GM23338 (cell line): Measurements from ENCODE around the gene CLDN22. TPM values are rescaled to one million over a fixed set of nuclear protein-coding genes. Genes with fewer than 3 reads are reported as not detected.

Source experiments
- ATAC-seq: fragments of 200-7000 bp; cut with Tn5 transposase; 3 replicates; pipeline ENCODE4 v1.9.1; 2020
- DNase-seq: peaks from one replicate; pipeline ENCODE4 v3.0.0-alpha.2; 2015; ENCODE audit warnings: low spot score
- H2AFZ ChIP-seq: fragments of 200-600 bp; sonication (generic); 2 replicates; pipeline ENCODE4 v1.8.0; 2016; ENCODE audit warnings: antibody characterized with exemption, mild to moderate bottlenecking, moderate library complexity
- H3F3A ChIP-seq: fragments of 200-600 bp; sonication (generic); replicated peaks from 2 replicates; pipeline ENCODE4 v1.8.0; 2017; ENCODE audit warnings: antibody characterized with exemption, mixed run types, low read depth
- H3K27ac ChIP-seq: fragments of 200-600 bp; sonication (generic); 2 replicates; pipeline ENCODE4 v1.6.1; 2016; ENCODE audit warnings: low read depth
- H3K27me3 ChIP-seq: fragments of 200-600 bp; sonication (generic); 2 replicates; pipeline ENCODE4 v1.8.0; 2016; ENCODE audit warnings: mild to moderate bottlenecking, mixed run types, moderate library complexity; ENCODE audit not compliant: insufficient read depth
- H3K36me3 ChIP-seq: fragments of 200-600 bp; sonication (generic); 2 replicates; pipeline ENCODE4 v1.8.0; 2016; ENCODE audit warnings: mild to moderate bottlenecking; ENCODE audit not compliant: insufficient read depth
- H3K4me1 ChIP-seq: fragments of 200-600 bp; sonication (generic); 2 replicates; pipeline ENCODE4 v1.8.0; 2016; ENCODE audit warnings: mild to moderate bottlenecking, moderate library complexity; ENCODE audit not compliant: insufficient read depth
- H3K4me2 ChIP-seq: fragments of 200-600 bp; sonication (generic); 2 replicates; pipeline ENCODE4 v1.7.1; 2017; ENCODE audit warnings: mixed run types
- H3K4me3 ChIP-seq: fragments of 200-600 bp; sonication (generic); 2 replicates; pipeline ENCODE4 v1.6.1; 2016; ENCODE audit warnings: mixed run types
- H3K79me2 ChIP-seq: fragments of 200-600 bp; sonication (generic); replicated peaks from 2 replicates; pipeline ENCODE4 v1.8.0; 2017; ENCODE audit warnings: mild to moderate bottlenecking; ENCODE audit not compliant: insufficient read depth
- H3K9me2 ChIP-seq: fragments of 200-600 bp; sonication (generic); 2 replicates; pipeline ENCODE4 v1.8.0; 2017; ENCODE audit not compliant: insufficient read depth
- H4K20me1 ChIP-seq: fragments of 200-600 bp; sonication (generic); replicated peaks from 2 replicates; pipeline ENCODE4 v1.8.0; 2017; ENCODE audit warnings: mild to moderate bottlenecking; ENCODE audit not compliant: insufficient read depth
- H3K27ac Mint-ChIP-seq: 2 replicates; pipeline ENCODE4 v1.8.0; 2020; ENCODE audit warnings: inconsistent platforms, mild to moderate bottlenecking, moderate library complexity, mixed read lengths
- H3K27me3 Mint-ChIP-seq: 3 replicates; pipeline ENCODE4 v1.8.0; 2022; ENCODE audit warnings: low read depth, mild to moderate bottlenecking, moderate library complexity, mixed read lengths, inconsistent platforms; ENCODE audit not compliant: insufficient read depth, poor library complexity
- H3K36me3 Mint-ChIP-seq: 3 replicates; pipeline ENCODE4 v1.8.0; 2021; ENCODE audit warnings: low read depth, mild to moderate bottlenecking, inconsistent platforms, moderate library complexity, mixed read lengths
- H3K4me1 Mint-ChIP-seq: 3 replicates; pipeline ENCODE4 v1.8.0; 2020; ENCODE audit warnings: mild to moderate bottlenecking, inconsistent platforms, mixed read lengths
- H3K4me3 Mint-ChIP-seq: 3 replicates; pipeline ENCODE4 v1.8.0; 2021; ENCODE audit warnings: moderate library complexity, mild to moderate bottlenecking, inconsistent platforms, mixed read lengths
- H3K9me3 Mint-ChIP-seq: 3 replicates; pipeline ENCODE4 v1.8.0; 2020; ENCODE audit warnings: moderate library complexity, mild to moderate bottlenecking, inconsistent platforms, mixed read lengths
- ETS1 ChIP-seq: IDR thresholded peaks from 2 replicates; pipeline ENCODE4 v1.6.1; 2016; ENCODE audit warnings: antibody characterized with exemption
- EZH2 ChIP-seq: fragments of 200-600 bp; sonication (generic); IDR thresholded peaks from one replicate; pipeline ENCODE4 v1.8.0; 2017; ENCODE audit warnings: antibody characterized with exemption, mild to moderate bottlenecking, low read depth; ENCODE audit not compliant: unreplicated experiment
- EZH2phosphoT487 ChIP-seq: fragments of 200-600 bp; sonication (generic); IDR thresholded peaks from one replicate; pipeline ENCODE4 v1.8.1; 2018; ENCODE audit warnings: antibody characterized with exemption; ENCODE audit not compliant: unreplicated experiment
- NANOG ChIP-seq: IDR thresholded peaks from 2 replicates; pipeline ENCODE4 v1.6.1; 2016; ENCODE audit warnings: antibody characterized with exemption, borderline replicate concordance
- POLR2AphosphoS5 ChIP-seq: IDR thresholded peaks from 2 replicates; pipeline ENCODE4 v1.6.1; 2016; ENCODE audit warnings: antibody characterized with exemption, low read depth
- ZNF114 ChIP-seq: fragments of 250-450 bp; sonication (Bioruptor Pico); IDR thresholded peaks from 2 replicates; pipeline ENCODE4 v1.5.0; 2020; ENCODE audit warnings: mild to moderate bottlenecking, moderate library complexity
- ZNF462 ChIP-seq: fragments of 250-450 bp; sonication (Bioruptor Pico); IDR thresholded peaks from 2 replicates; pipeline ENCODE4 v1.5.0; 2020; ENCODE audit warnings: mild to moderate bottlenecking, moderate library complexity
- polyA plus RNA-seq: library from polyadenylated mRNA; unstranded; fragments of >200 nt; fragmentation: Nextera tagmentation; extraction: Ambion mirVana; gene quantifications from 2 replicates; pipeline ENCODE4 v1.2.1, GENCODE V29; 2016
- total RNA-seq: library from RNA; depleted of rRNA; stranded (reverse); fragments of >200 nt; shearing (Covaris generic); gene quantifications from 2 replicates; pipeline ENCODE4 v1.2.3, GENCODE V29; 2014

Gene CLDN22
- total and polyA plus RNA-seq, 2 experiments from 2014 or later = not detected

DNA sequence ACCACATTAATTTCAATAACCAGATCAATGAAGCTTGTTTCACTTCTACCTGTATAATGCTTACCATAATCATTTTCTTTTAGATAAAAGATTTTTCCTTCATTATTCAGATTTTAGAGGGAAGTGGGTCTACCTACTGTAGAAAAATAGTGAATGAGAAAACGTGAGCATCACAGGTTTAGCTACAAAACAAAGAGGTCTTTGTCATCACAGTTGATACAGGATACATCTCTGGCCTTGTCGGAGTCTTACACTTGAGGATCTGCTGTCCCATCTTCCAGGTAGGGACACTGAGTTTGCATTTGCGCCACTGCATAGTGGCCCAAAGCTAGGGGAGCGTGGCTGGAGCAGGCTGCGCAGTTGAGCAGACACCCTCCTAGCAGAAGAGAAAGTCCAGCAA lies 1.4 kb upstream of the CLDN22 start:
- H3K36me3 ChIP-seq = peaks cover 4% of the 10 kb centered on the region; the same call in 1 of the 2 replicates
- Mint-ChIP-seq H3K9me3 (peaks cover 15% of the 10 kb centered on the region), H3K36me3 (peaks cover 17% of the 10 kb centered on the region; the same call in 2 of the 3 replicates), H3K4me1 (no peaks in the 10 kb centered on the region), H3K27ac (no peak overlapping the region), H3K4me3 (no peak overlapping the region), H3K27me3 (peaks cover 16% of the 10 kb centered on the region)
- H3K27me3 ChIP-seq = no peaks in the 10 kb centered on the region
- no peak for TF ChIP-seq ETS1
- TF ChIP-seq NANOG = no peak
- no peak for TF ChIP-seq POLR2AphosphoS5
- TF ChIP-seq ZNF462 (CRISPR knock-in tag) = no peak
- no peak for TF ChIP-seq ZNF114 (CRISPR knock-in tag)
- TF ChIP-seq EZH2phosphoT487 = no peak
- no peak for TF ChIP-seq EZH2
- no peak overlapping the region for H3K27ac ChIP-seq
- no peaks in the 10 kb centered on the region for H3K9me2 ChIP-seq
- no peak overlapping the region for H3K4me2 ChIP-seq
- H3K4me1 ChIP-seq = no peaks in the 10 kb centered on the region
- no peak overlapping the region for H3K4me3 ChIP-seq
- no peaks in the 10 kb centered on the region for H3K79me2 ChIP-seq
- DNase-seq (no peak), ATAC-seq (no peak)
- H3F3A ChIP-seq = 0 out of 2 replicates have a peak, but pooled peaks cover 5% of the 10 kb centered on the region
- H2AFZ ChIP-seq = no peak overlapping the region
- peaks cover 4% of the 10 kb centered on the region; the same call in 1 of the 2 replicates for H4K20me1 ChIP-seq
